Nephron progenitor cell (in vitro differentiated cells): ENCODE results near the gene TOP1.

Source experiments
- DNase-seq: peaks from one replicate; pipeline ENCODE4 v3.0.0; 2021
- H3K27ac Mint-ChIP-seq: 2 replicates; pipeline ENCODE4 v1.8.0; 2021; ENCODE audit warnings: mild to moderate bottlenecking, moderate library complexity, mixed read lengths
- H3K27me3 Mint-ChIP-seq: 2 replicates; pipeline ENCODE4 v1.8.0; 2021; ENCODE audit warnings: mild to moderate bottlenecking, low read depth, mixed read lengths; ENCODE audit not compliant: poor library complexity
- H3K36me3 Mint-ChIP-seq: 2 replicates; pipeline ENCODE4 v1.8.0; 2021; ENCODE audit warnings: low read depth, mixed read lengths
- H3K4me1 Mint-ChIP-seq: 2 replicates; pipeline ENCODE4 v1.8.0; 2021; ENCODE audit warnings: mixed read lengths
- H3K4me3 Mint-ChIP-seq: 2 replicates; pipeline ENCODE4 v1.8.0; 2021; ENCODE audit warnings: mild to moderate bottlenecking, moderate library complexity, mixed read lengths
- H3K9me3 Mint-ChIP-seq: 2 replicates; pipeline ENCODE4 v1.8.0; 2021; ENCODE audit warnings: mild to moderate bottlenecking, moderate library complexity, mixed read lengths
- TF ChIP-seq, protein P1 (sequence below): fragments of 200-600 bp; sonication (generic); IDR thresholded peaks from 2 replicates; pipeline ENCODE4 v1.5.0; 2021; ENCODE audit warnings: antibody characterized with exemption

TOP1 gene

DNA sequence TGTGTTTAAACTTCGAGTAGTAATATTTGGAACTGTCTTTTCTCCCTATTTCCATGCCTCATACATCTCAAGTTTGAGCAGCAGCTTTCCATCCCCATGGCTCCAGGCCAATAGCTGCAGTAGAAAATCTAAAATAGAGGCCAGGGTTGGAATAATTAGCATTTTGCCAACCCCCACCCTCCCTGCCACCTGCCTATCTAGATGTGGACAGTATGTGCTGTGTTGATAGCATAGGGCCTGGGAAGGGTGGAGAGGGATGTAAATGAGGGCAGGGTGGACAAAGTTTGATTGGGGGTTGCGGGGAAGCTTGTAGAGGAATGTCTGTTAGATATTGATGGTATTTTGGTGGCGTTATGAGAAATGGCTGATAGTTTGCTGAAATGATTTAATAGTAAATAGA, 5.6 kb downstream of the TOP1 start:
- peaks cover 14% of the 10 kb centered on the region for H3K9me3 Mint-ChIP-seq
- no peak for DNase-seq
- H3K27me3 Mint-ChIP-seq: no peaks in the 10 kb centered on the region
- H3K27ac Mint-ChIP-seq: no peak overlapping the region
- TF ChIP-seq, protein P1, sequence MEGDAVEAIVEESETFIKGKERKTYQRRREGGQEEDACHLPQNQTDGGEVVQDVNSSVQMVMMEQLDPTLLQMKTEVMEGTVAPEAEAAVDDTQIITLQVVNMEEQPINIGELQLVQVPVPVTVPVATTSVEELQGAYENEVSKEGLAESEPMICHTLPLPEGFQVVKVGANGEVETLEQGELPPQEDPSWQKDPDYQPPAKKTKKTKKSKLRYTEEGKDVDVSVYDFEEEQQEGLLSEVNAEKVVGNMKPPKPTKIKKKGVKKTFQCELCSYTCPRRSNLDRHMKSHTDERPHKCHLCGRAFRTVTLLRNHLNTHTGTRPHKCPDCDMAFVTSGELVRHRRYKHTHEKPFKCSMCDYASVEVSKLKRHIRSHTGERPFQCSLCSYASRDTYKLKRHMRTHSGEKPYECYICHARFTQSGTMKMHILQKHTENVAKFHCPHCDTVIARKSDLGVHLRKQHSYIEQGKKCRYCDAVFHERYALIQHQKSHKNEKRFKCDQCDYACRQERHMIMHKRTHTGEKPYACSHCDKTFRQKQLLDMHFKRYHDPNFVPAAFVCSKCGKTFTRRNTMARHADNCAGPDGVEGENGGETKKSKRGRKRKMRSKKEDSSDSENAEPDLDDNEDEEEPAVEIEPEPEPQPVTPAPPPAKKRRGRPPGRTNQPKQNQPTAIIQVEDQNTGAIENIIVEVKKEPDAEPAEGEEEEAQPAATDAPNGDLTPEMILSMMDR: no peak
- H3K4me3 Mint-ChIP-seq: peak overlapping the region; percentile 99
- peaks cover 83% of the 10 kb centered on the region for H3K4me1 Mint-ChIP-seq
- H3K36me3 Mint-ChIP-seq: peaks cover 83% of the 10 kb centered on the region

DNA sequence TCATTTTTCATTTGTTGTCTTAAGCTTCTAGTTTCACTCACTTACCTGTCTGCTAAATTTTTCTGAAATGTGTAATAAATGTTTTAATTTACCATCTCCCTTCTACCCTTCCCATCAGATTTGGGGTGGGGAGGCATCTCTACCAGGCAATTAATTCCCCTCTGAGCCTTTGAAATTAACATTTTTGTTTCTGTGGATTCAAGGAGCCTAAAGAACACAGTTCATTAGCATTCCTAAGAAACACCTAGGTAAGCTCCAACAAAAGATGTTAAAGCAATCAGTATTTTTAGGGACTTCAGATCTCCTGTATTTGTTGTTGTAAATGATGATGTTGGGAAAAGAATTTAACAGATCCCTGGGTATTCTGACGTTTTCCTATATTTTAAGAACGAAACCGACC, 6.6 kb downstream of the TOP1 start:
- no peaks in the 10 kb centered on the region for H3K27me3 Mint-ChIP-seq

DNA sequence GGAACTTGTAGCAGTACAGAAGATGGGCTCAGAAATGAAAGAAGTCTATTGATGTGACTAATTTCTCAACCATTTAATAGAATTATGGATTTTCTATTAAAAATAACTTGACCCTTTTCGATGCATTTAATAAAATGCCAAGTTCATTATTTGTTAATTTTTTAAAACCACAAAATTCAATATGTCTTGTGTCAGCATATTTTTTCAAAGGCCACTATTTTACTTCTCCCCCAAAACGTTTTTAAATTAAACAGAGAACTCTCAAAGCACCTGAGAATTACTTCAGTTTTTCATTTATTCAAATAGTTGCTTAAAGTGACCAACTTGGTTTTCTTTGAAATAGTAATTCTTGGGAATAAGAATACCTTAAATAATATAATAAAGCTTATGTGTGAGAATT, 8.6 kb downstream of the TOP1 start:
- Mint-ChIP-seq H3K9me3 (peaks cover 14% of the 10 kb centered on the region), H3K27me3 (peaks cover 3% of the 10 kb centered on the region), H3K36me3 (peaks cover 90% of the 10 kb centered on the region), H3K4me3 (no peak overlapping the region), H3K4me1 (peaks cover 76% of the 10 kb centered on the region), H3K27ac (no peak overlapping the region)
- DNase-seq: no peak
- TF ChIP-seq, protein P1: no peak

More for the DNA sequence above, 6.6 kb downstream of the TOP1 start:
- peak overlapping the region; percentile 71 for H3K4me3 Mint-ChIP-seq
- H3K36me3 Mint-ChIP-seq: peaks cover 90% of the 10 kb centered on the region
- TF ChIP-seq, protein P1: no peak
- peak overlapping the region; percentile 88 for H3K27ac Mint-ChIP-seq
- peaks cover 14% of the 10 kb centered on the region for H3K9me3 Mint-ChIP-seq
- DNase-seq: no peak
- H3K4me1 Mint-ChIP-seq: peaks cover 83% of the 10 kb centered on the region

DNA sequence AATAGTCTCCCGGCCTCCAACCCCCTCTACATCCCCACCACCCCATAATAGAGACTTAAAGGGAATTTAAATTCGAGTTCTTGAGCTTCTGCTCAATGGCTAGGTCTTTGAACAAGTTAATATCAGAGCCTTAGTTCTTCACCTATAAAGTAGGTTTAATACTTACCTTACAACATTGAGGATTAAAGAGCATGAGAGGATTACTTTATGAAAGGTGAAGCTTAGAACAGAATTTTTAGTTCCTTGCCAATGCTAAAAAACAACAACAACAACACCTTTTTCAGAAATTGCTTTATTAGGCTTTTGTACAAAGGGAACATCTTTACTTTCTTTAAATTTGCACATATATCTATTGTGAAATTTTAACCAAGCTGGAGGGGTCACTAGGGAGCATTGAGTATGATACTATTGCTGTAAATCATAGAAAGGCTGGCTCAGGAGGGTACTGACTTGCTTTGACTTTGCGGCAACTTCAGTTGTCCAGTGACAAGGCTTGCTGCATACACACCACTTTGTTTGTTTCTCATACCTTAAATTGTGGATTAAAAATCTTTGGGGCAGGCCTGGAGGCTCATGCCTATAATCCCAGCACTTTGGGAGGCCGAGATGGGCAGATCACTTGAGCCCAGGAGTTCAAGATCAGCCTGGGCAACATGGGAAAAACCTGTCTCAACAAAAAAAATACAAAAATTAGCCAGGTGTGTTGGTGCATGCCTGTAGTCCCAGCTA, 9.7 kb downstream of the TOP1 start:
- DNase-seq: no peak
- Mint-ChIP-seq H3K4me1 (peaks cover 76% of the 10 kb centered on the region), H3K27ac (no peak overlapping the region), H3K4me3 (no peak overlapping the region), H3K36me3 (peaks cover 95% of the 10 kb centered on the region), H3K27me3 (peaks cover 3% of the 10 kb centered on the region), H3K9me3 (peaks cover 14% of the 10 kb centered on the region)
- TF ChIP-seq, protein P1: no peak

DNA sequence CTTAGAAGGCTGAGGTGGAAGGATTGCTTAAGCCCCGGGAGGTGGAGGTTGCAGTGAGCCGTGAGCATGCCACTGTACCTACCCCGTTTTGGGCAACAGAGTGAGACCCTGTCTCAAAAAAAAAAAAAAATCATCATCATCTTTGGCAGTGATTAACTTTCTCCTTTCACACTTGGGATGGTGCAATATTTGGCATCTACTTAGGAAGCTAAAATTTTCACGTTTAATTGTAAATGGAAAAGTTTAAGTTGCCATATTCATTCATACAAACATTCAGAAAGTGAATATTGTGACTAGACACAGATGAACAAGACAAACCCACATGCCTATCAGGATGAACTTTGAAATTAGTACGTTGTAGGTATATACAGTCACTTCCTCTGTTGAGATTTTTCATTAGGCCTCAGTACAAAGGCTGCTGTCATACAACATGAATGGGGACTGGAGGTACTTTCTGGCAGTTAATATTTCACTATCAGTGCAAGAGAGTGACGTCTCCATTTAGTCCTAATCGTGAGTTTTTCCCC, 10.3 kb downstream of the TOP1 start:
- Mint-ChIP-seq H3K36me3 (peaks cover 93% of the 10 kb centered on the region), H3K9me3 (peaks cover 14% of the 10 kb centered on the region), H3K27ac (no peak overlapping the region), H3K27me3 (peaks cover 3% of the 10 kb centered on the region), H3K4me3 (no peak overlapping the region), H3K4me1 (peaks cover 76% of the 10 kb centered on the region)
- TF ChIP-seq, protein P1: no peak
- DNase-seq: no peak

DNA sequence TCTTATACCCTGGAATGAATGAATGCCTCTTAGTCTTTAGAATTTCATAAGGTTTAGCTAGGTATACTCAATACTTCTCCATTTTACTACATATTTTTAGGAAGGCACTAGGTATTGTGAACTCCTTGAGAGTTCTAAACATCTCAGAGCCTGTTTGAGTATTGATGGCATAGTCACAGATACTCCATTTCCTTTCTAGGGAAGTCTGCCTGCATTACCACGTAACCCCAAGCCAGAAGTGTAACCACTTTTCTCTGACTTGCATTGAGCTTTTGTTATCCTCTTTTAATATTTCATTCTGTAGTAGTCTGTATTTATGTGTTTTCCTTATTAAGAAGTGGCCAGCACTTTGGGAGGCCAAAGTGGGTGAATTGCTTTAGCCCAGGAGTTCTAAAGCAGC, 12.2 kb downstream of the TOP1 start:
- Mint-ChIP-seq H3K27me3 (peaks cover 3% of the 10 kb centered on the region), H3K27ac (no peak overlapping the region), H3K36me3 (peaks cover 74% of the 10 kb centered on the region), H3K4me3 (no peak overlapping the region), H3K9me3 (peaks cover 11% of the 10 kb centered on the region), H3K4me1 (peaks cover 74% of the 10 kb centered on the region)
- TF ChIP-seq, protein P1: no peak
- DNase-seq: no peak
